ENCODE measurements around the gene LURAP1L.
A peak's percentile ranks its signal among the peaks of the same experiment; 100 is the strongest.

Gene LURAP1L

GRCh38 chr9:12813960-12814876 is 39.4 kb downstream of the LURAP1L start:
- TF ChIP-seq CTCF (IDR thresholded peaks at IDR 0.05): no peak

DNA sequence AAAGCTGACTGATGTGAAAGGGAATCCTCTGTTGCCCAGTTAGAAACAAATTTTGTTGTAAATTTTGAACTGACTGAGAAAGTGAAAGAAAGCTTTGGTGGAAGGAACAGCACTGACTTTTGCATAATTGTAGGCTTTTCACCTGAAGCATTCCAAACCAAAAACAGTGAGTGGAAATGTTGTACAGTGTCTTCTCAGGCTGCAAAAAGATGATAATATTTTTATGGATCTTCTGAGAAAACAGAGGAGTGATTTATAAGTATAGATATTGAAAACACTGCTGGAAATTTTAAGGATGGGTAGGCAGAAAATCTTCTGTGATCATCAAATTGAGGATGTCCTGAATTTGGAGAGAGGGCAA is 40.0 kb downstream of the LURAP1L start:
- no peak for TF ChIP-seq CTCF (IDR thresholded peaks at IDR 0.05)

DNA sequence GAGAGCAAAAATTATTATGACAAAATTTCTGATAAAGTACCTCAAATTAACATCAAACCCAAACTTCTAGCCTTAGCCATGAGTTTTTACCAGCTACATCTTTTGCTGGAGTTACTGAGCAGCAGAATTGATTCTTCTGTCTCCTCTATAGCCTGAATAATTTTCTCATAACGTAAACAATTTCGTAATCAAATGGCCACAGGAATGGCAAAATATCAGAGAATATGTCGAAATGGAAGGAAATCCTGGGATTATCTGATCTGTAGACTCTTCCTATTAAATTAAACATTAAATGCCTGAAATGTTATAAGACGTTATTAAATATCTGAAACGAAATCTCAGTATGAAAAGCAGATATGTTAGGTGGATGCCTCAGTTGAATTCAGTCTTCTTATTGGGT is 41.1 kb downstream of the LURAP1L start:
- TF ChIP-seq CTCF (IDR thresholded peaks at IDR 0.05): no peak

DNA sequence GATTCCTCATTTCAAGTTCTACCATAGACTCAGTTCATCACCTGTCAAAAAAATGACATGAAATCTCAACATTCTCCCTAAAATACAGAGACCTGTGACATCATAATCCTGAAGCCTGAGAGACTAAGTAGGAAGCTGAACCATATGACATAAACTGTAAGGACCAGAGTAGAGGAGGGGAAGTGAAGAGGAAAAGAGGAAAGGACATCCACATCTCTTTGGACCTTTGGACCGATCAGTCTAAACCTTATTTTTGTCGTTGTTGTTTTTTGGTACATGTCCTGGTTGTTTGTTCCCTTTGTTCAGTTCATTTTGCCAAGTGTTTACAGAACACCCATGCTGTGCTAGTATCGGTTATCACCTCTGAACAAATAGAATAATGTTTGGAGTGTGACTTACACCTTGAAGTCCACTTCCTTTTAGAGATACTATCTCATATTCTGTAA is 41.9 kb downstream of the LURAP1L start:
- TF ChIP-seq CTCF (IDR thresholded peaks at IDR 0.05): no peak

DNA sequence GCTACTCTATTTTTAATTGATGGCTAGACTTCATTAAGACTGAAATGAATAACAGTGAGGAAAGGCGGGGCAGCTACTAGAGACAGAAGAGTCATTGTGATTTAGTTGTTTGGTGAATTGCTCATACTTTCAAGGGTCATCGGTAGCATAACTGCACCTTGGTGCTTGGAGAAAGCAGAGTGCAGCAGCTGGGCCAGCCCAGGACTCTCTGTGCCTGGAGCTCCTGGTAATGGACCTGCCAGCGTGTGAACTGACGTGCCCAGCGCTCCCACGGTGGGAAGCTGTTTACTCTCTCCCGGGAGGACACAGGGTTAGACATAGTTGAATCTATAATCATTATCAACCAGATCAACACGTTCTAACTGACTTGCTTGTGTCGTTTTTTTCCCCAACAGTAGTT is 42.9 kb downstream of the LURAP1L start:
- TF ChIP-seq CTCF (IDR thresholded peaks at IDR 0.05): no peak

DNA sequence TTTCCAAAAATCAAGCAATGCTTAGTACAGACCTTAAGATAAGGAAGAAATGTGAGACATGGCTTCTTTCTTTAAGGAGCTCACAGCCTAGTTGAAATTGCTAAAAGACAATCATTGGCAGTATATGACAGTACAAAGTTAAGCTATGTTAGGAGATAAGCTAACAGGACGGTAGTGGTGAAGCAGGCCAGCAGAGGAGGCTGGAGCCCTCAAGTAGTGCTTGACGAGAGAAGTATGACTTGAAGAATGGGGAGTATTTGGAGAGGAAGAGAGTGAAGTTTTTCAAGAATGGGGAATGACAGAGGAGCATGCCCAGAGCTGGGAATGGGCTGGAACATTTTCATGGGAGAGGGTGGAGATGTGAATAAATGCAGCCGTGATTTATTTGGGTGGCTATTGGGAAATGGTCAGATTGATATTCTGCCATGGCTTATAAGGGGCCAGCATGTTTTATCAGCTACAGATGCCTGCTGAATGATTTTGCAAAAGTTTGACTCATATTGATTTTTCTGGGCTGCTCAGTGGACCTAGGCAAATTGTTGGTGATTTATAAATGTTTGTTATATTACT is 43.7 kb downstream of the LURAP1L start:
- no peak for TF ChIP-seq CTCF (IDR thresholded peaks at IDR 0.05)

GRCh38 chr9:12819436-12820185 is 44.8 kb downstream of the LURAP1L start:
- TF ChIP-seq CTCF (IDR thresholded peaks at IDR 0.05): peak; percentile 62

Data from LNCAP (cell line).